Lower leg skin (tissue), 4 donors: ENCODE results near the gene LGALS3. TPM values are rescaled to one million over a fixed set of nuclear protein-coding genes. Genes with fewer than 3 reads are reported as not detected.

ENCODE experiments used
- DNase-seq, 2 donors: peaks; one replicate each; pipeline ENCODE4 v3.0.0-alpha.2; 2019; ENCODE audit warnings: low spot score in 2 of 2
- H3K4me3 ChIP-seq: fragments of 200-600 bp; sonication (generic); 2 replicates; pipeline ENCODE4 v1.5.1; 2017; ENCODE audit warnings: mild to moderate bottlenecking, low read depth; ENCODE audit not compliant: poor library complexity, severe bottlenecking
- POLR2A ChIP-seq, 2 donors: fragments of 450-650 bp; IDR thresholded peaks; one replicate each; pipeline ENCODE4 v1.6.1; 2016 to 2017; ENCODE audit warnings: antibody characterized with exemption in 2 of 2, mild to moderate bottlenecking in 1 of 2, moderate library complexity in 1 of 2
- WGBS, 2 donors: methylation state at CpG; one replicate each; pipeline ENCODE4 v1.1.5; 2018; 5-methylcytosine and 5-hydroxymethylcytosine counted together
- intact Hi-C: fragments of 100-400 bp; cut with DNase I; formaldehyde crosslinking; loops from one replicate; pipeline ENCODE4 v1.15.0; 2023; ENCODE audit warnings: low total_unique reads
- total RNA-seq, 4 donors: library from RNA; depleted of rRNA; stranded (reverse); fragments of >200 nt; gene quantifications; one replicate each; pipeline ENCODE4 v1.1.0, GENCODE V29; 2016
- TF ChIP-seq, protein P1 (sequence below), 3 donors: fragments of 450-650 bp; IDR thresholded peaks; one replicate each; pipeline ENCODE4 v1.5.1; 2016; ENCODE audit warnings: antibody characterized with exemption in 3 of 3, mild to moderate bottlenecking in 3 of 3, moderate library complexity in 2 of 3

LGALS3 gene
- total RNA-seq, 4 donors from 2014 or later, result 755 to 857 (median 826) TPM

DNA sequence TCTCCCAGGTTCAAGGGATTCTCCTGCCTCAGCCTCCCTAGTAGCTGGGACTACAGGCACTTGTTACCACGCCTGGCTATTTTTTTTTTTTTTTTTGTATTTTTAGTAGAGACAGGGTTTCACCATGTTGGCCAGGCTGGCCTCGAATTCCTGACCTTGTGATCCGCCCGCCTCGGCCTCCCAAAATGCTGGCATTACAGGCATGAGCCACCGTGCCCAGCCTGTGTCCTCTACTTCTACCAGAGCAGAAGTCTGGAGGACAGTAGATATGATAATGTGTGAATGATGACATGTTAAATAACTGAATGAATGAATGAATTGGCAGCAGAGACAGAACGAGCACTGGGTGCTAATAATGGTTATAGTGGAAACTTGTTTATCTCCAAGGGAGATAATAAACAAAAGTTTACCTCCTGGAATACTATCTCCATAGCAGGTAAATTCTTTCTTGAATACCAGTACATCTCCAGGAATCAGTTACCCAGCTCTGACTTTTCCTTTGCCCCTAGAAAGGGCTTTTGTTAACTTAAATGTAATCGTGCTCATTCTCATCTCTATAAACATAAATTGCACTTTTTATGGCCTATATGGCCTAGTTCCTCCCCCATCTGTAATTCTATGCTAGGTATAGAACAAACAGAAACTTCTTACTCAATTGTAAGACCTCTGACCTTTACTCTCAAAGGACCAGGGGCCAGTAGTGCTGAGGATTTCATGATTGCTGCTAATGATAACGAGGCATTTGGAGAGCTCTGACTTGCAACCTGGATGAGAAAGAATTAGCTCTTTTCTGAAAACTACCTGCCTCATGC is 7.2 kb upstream of the LGALS3 start:
- DNase-seq, result no peak
- intact Hi-C loops, result no loop called here
- TF ChIP-seq, protein P1, sequence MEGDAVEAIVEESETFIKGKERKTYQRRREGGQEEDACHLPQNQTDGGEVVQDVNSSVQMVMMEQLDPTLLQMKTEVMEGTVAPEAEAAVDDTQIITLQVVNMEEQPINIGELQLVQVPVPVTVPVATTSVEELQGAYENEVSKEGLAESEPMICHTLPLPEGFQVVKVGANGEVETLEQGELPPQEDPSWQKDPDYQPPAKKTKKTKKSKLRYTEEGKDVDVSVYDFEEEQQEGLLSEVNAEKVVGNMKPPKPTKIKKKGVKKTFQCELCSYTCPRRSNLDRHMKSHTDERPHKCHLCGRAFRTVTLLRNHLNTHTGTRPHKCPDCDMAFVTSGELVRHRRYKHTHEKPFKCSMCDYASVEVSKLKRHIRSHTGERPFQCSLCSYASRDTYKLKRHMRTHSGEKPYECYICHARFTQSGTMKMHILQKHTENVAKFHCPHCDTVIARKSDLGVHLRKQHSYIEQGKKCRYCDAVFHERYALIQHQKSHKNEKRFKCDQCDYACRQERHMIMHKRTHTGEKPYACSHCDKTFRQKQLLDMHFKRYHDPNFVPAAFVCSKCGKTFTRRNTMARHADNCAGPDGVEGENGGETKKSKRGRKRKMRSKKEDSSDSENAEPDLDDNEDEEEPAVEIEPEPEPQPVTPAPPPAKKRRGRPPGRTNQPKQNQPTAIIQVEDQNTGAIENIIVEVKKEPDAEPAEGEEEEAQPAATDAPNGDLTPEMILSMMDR (IDR thresholded peaks at IDR 0.05), result no peak
- no peak for TF ChIP-seq POLR2A (IDR thresholded peaks at IDR 0.05)
- WGBS, 2 donors, result 69 to 76% methylated on average over 9 of the region's 9 CpGs
- no peak overlapping the region for H3K4me3 ChIP-seq

DNA sequence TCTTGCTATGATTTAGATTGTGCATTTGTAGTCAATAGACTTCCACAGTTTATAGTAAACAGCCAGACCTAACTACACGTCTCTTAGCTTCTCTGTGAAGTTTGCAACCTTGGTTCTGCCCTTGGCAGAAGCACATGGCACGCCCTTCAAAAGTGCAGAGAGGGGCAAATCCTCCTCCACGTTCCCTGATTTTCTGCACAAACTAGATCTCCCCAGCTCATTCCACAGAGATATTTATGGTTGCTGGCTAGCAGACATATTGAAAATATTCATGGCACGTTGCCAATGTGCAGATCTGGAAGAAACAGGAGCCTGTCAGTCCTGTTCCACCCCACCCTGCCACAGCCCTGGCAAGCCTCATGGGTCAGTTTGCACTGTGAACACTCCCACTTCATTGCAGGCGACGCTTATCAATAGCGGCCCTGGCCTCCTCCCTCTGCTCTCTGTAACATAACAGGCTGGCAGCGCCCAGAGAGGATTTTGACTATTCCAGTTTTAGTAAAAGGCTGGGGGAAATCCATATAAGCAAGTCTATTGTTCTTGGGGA is 6.5 kb upstream of the LGALS3 start:
- peak in 1 of 2 donors; percentile 64 for DNase-seq
- no peak for TF ChIP-seq POLR2A (IDR thresholded peaks at IDR 0.05)
- TF ChIP-seq, protein P1 (IDR thresholded peaks at IDR 0.05), result no peak
- 22 to 23% methylated on average over 8 of the region's 8 CpGs for WGBS, 2 donors
- H3K4me3 ChIP-seq, result no peak overlapping the region
- intact Hi-C loops, result no loop called here

DNA sequence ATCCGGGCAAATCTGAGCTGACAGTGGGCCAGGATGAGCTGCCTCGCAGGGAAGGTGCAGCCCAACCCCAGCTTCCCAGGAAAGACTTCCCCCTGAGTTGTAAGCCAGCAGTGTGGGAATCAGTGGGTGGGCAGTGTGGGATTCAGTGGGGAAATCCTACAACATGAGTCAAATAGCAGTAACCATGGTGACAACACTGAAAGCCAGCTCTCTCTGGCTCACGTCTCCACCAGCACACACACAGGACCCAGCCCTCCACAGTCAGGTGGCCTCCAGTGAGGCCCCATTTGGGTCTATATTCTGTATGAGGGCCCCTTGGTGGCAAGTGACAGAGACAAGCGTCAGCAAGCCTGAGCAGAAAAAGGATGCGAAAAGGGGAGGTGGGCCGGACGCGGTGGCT is 6.0 kb upstream of the LGALS3 start:
- no peak for DNase-seq
- intact Hi-C loops, result no loop called here
- TF ChIP-seq, protein P1 (IDR thresholded peaks at IDR 0.05), result no peak
- TF ChIP-seq POLR2A (IDR thresholded peaks at IDR 0.05), result no peak

DNA sequence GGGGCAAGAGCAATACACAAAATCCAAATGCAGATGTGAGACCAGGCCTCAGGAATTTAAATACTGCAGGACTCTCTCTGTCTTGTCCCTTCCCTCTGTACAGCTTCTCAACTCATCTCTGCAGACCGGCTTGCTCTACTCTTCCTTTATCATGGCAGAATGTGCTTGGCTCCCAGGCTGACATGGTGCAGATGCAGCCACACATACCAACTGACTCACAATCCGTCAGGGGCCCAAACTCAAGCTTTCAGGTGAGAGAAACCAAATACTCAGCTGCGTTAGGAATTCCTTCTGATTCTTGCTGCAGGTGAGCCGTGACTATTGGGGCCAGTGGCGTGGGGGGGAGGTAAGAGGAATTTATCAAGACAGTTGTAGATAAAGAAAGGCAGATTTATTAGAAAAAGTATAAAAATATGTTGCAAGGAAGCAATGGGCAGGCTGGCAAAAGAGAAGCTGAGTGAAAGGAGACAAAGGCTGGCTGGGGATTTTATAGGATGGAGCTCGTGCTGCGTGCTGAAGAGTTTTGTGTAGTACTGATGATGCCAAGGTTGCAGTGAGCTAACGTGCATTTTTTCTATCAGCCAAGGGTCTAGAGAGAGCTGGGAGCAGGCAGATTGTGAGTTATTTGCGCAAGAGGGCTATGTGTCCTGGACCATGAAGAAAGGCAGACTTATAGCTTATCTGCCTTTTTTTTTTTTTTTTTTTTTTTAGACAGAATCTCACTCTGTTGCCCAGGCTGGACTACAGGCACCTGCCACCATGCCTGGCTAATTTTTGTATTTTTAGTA is 5.0 kb upstream of the LGALS3 start:
- WGBS, 2 donors, result 91 to 92% methylated on average over 9 of the region's 9 CpGs
- intact Hi-C loops, result no loop called here
- no peak for DNase-seq
- no peak overlapping the region for H3K4me3 ChIP-seq
- TF ChIP-seq, protein P1 (IDR thresholded peaks at IDR 0.05), result no peak
- TF ChIP-seq POLR2A (IDR thresholded peaks at IDR 0.05), result no peak

More for the DNA sequence above, 6.0 kb upstream of the LGALS3 start:
- WGBS, 2 donors, result 59 to 64% methylated on average over 8 of the region's 8 CpGs
- no peak overlapping the region for H3K4me3 ChIP-seq

DNA sequence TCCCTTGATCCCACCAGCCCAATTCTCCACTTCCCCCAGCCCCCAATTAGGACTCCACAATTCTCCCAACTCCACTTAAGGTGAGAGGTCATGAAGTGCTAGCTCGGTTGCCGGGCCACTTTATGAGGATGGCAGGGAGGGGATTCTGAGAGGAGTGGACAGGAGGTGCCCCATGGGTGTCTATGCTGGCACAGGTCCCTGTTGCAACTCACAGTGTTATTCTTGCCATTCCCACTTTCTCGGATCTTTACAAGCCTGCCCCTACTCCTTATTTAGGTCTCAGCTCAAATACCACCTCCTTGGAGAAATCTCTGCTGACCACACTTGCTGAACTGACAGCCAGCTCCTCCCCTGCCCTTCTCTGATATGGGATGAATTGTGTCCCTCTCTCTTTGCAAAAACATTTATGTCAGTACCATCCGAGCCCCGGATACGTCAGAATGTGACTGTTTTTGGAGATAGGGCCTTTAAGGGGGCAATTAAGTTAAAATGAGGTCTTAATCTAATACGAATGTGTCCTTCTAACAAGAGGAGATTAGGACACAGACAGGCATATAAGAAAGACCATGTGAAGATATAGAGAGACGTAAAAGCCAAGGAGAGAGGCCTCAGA is 4.2 kb upstream of the LGALS3 start:
- WGBS, 2 donors, result 91 to 93% methylated on average over 8 of the region's 8 CpGs
- intact Hi-C loops, result no loop called here
- TF ChIP-seq, protein P1 (IDR thresholded peaks at IDR 0.05), result no peak
- no peak for TF ChIP-seq POLR2A (IDR thresholded peaks at IDR 0.05)
- H3K4me3 ChIP-seq, result no peak overlapping the region
- no peak for DNase-seq
